GM12891 (cell line): Measurements from ENCODE around the gene HOXB1.

Experiments used
- DNase-seq: peaks from one replicate; pipeline ENCODE4 v3.0.0; 2011; ENCODE audit warnings: low spot score; ENCODE audit not compliant: insufficient read length
- FAIRE-seq: peaks from 2 replicates; lab custom pipeline; 2011; peaks lifted over from hg19 to GRCh38; lab: Jason Lieb, UNC
- PAX5 ChIP-seq: IDR thresholded peaks from 2 replicates; pipeline ENCODE4 v1.6.1; 2011; ENCODE audit warnings: low read length, moderate library complexity, mild to moderate bottlenecking; ENCODE audit not compliant: insufficient read depth, severe bottlenecking
- POLR2A ChIP-seq: IDR thresholded peaks from 2 replicates; pipeline ENCODE4 v1.6.1; 2011; ENCODE audit warnings: low read depth, low read length, control low read depth
- POLR2AphosphoS5 ChIP-seq: IDR thresholded peaks from 2 replicates; pipeline ENCODE4 v1.6.1; 2011; ENCODE audit warnings: low read depth, low read length, control low read depth
- POU2F2 ChIP-seq: IDR thresholded peaks from 2 replicates; pipeline ENCODE4 v1.6.1; 2011; ENCODE audit warnings: low read depth, mild to moderate bottlenecking, control low read depth, low read length, moderate library complexity
- SPI1 ChIP-seq: IDR thresholded peaks from 2 replicates; pipeline ENCODE4 v1.6.1; 2011; ENCODE audit warnings: low read depth, low read length, control low read depth
- TAF1 ChIP-seq: IDR thresholded peaks from 2 replicates; pipeline ENCODE4 v1.6.1; 2011; ENCODE audit warnings: low read depth, low read length, control low read depth

HOXB1 gene

DNA sequence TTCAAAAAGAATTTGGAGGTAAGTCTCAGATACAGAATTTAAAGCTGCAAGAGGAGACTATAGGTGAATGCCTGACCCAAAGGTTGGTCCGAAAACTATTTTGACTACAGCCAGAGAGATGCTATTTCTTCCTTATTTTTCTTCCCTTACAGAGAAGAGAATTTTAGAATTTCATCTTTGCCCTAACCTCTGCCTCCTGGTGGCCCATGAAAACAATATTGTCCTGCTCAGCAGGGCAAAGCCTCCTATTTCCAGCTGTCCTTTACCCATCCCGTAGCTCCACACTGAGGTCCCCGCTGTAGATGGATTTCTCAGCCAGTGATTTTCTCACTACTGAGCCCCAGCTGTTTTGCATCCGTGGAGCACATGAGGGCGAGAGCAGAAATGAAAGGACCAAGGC, 24.6 kb downstream of the HOXB1 start:
- no peak for TF ChIP-seq PAX5
- no peak for TF ChIP-seq SPI1
- TF ChIP-seq POLR2A: no peak
- no peak for TF ChIP-seq TAF1
- no peak for TF ChIP-seq POLR2AphosphoS5
- no peak for TF ChIP-seq POU2F2
- FAIRE-seq (no peak), DNase-seq (no peak)

GRCh38 chr17:48505788-48506187, 25.0 kb downstream of the HOXB1 start:
- FAIRE-seq: peak; percentile 93
- peak; percentile 49 for TF ChIP-seq SPI1
- no peak for TF ChIP-seq POLR2A
- DNase-seq: no peak

- TF ChIP-seq TAF1: no peak
- no peak for TF ChIP-seq POU2F2
- no peak for TF ChIP-seq POLR2A
- no peak for TF ChIP-seq POLR2AphosphoS5
- TF ChIP-seq SPI1: no peak
- TF ChIP-seq PAX5: no peak
- DNase-seq (no peak), FAIRE-seq (no peak)
Measured at GRCh38 chr17:48504953-48505352, 25.9 kb downstream of the HOXB1 start.

- TF ChIP-seq POLR2A (no peak), TAF1 (no peak), PAX5 (no peak), POLR2AphosphoS5 (no peak), POU2F2 (no peak)
- FAIRE-seq: no peak
Measured at GRCh38 chr17:48503747-48504146, 27.1 kb downstream of the HOXB1 start.

GRCh38 chr17:48502901-48503300, 27.9 kb downstream of the HOXB1 start:
- no peak for DNase-seq
- no peak for FAIRE-seq
- TF ChIP-seq POLR2A: no peak
- no peak for TF ChIP-seq SPI1
- TF ChIP-seq POU2F2: no peak
- no peak for TF ChIP-seq TAF1
- TF ChIP-seq PAX5: no peak
- TF ChIP-seq POLR2AphosphoS5: no peak

More at GRCh38 chr17:48503747-48504146, 27.1 kb downstream of the HOXB1 start:
- DNase-seq: no peak

GRCh38 chr17:48502312-48502711, 28.5 kb downstream of the HOXB1 start:
- no peak for FAIRE-seq
- no peak for TF ChIP-seq POU2F2
- no peak for TF ChIP-seq SPI1
- TF ChIP-seq TAF1: no peak
- TF ChIP-seq PAX5: no peak
- no peak for TF ChIP-seq POLR2AphosphoS5
- no peak for TF ChIP-seq POLR2A
- DNase-seq: no peak

- no peak for FAIRE-seq
- no peak for TF ChIP-seq POLR2A
- no peak for TF ChIP-seq TAF1
- TF ChIP-seq POU2F2: no peak
- TF ChIP-seq POLR2AphosphoS5: no peak
- TF ChIP-seq PAX5: no peak
- TF ChIP-seq SPI1: no peak
- DNase-seq: no peak
Measured at GRCh38 chr17:48500435-48501426, 30.1 kb downstream of the HOXB1 start.

- no peak for DNase-seq
- FAIRE-seq: no peak
- TF ChIP-seq PAX5 (no peak), POLR2A (no peak), SPI1 (no peak), TAF1 (no peak), POLR2AphosphoS5 (no peak), POU2F2 (no peak)
Measured at GRCh38 chr17:48499735-48500434, 30.9 kb downstream of the HOXB1 start.

DNA sequence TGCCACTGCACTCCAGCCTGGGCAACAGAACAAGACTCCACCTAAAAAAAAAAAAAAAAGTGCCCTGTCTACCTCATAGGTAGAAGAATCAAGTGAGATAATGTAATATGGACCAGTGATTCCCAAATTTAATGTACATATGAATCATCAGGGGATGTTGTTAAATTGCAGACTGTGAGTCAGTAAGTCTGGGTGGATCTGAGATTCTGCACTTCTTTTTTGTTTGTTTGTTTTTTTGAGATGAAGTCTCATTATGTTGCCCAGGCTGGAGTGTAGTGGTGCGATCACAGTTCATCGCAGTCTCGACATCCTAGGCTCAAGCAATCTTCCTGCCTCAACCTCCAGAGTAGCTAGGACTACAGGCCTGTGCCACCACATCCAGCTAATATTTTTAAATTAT, 31.6 kb downstream of the HOXB1 start:
- FAIRE-seq (no peak), DNase-seq (no peak)
- TF ChIP-seq POLR2A: no peak
- no peak for TF ChIP-seq POLR2AphosphoS5
